G401 (cell line): Measurements from ENCODE around the gene ADSL. TPM values are rescaled to one million over a fixed set of nuclear protein-coding genes. Genes with fewer than 3 reads are reported as not detected.
A peak's percentile ranks its signal among the peaks of the same experiment; 100 is the strongest.

Source experiments
- DNase-seq: peaks from one replicate; pipeline ENCODE4 v3.0.0-alpha.2; 2015; ENCODE audit warnings: low spot score
- in situ Hi-C: cut with HindIII; loops from 2 replicates; pipeline ENCODE4 v1.10.0; 2016; ENCODE audit warnings: low sequenced_read_pairs, mixed read lengths
- total RNA-seq: library from RNA; depleted of rRNA; stranded (reverse); fragments of >200 nt; shearing (Covaris generic); gene quantifications from 2 replicates; pipeline ENCODE4 v1.2.3, GENCODE V29; 2014

The ADSL gene
- total RNA-seq, 1 experiment from 2014 or later = 285 TPM

- no peak for DNase-seq
- in situ Hi-C loops = no loop called here
Observed at GRCh38 chr22:40400159-40400558, 53.9 kb downstream of the ADSL start.

GRCh38 chr22:40401532-40401931 lies 55.2 kb downstream of the ADSL start:
- in situ Hi-C loops = no loop called here
- no peak for DNase-seq

GRCh38 chr22:40401981-40402406 lies 55.7 kb downstream of the ADSL start:
- no peak for DNase-seq
- in situ Hi-C loops = no loop called here

- in situ Hi-C loops = no loop called here
- no peak for DNase-seq
Observed at GRCh38 chr22:40403141-40403540, 56.8 kb downstream of the ADSL start.

- in situ Hi-C loops = no loop called here
- DNase-seq = no peak
Observed at GRCh38 chr22:40403651-40404050, 57.4 kb downstream of the ADSL start.

GRCh38 chr22:40404251-40405177 lies 58.2 kb downstream of the ADSL start:
- peak; percentile 33 for DNase-seq

GRCh38 chr22:40405178-40406062 lies 59.1 kb downstream of the ADSL start:
- in situ Hi-C loops = no loop called here
- peak; percentile 43 for DNase-seq

More at GRCh38 chr22:40404251-40405177, 58.2 kb downstream of the ADSL start:
- in situ Hi-C loops = no loop called here

- in situ Hi-C loops = no loop called here
- no peak for DNase-seq
Observed at GRCh38 chr22:40406063-40406890, 60.0 kb downstream of the ADSL start.

- in situ Hi-C loops = no loop called here
- no peak for DNase-seq
Observed at GRCh38 chr22:40407021-40407761, 60.9 kb downstream of the ADSL start.

- in situ Hi-C loops = no loop called here
- no peak for DNase-seq
Observed at GRCh38 chr22:40407831-40408717, 61.8 kb downstream of the ADSL start.

- no peak for DNase-seq
- in situ Hi-C loops = no loop called here
Observed at GRCh38 chr22:40408718-40409612, 62.7 kb downstream of the ADSL start.

GRCh38 chr22:40409613-40410113 lies 63.4 kb downstream of the ADSL start:
- DNase-seq = no peak
- in situ Hi-C loops = no loop called here

GRCh38 chr22:40410272-40410671 lies 64.0 kb downstream of the ADSL start:
- in situ Hi-C loops = no loop called here
- no peak for DNase-seq

GRCh38 chr22:40410731-40411505 lies 64.6 kb downstream of the ADSL start:
- in situ Hi-C loops = no loop called here
- no peak for DNase-seq

GRCh38 chr22:40411506-40411861 lies 65.2 kb downstream of the ADSL start:
- in situ Hi-C loops = no loop called here

GRCh38 chr22:40412441-40412840 lies 66.1 kb downstream of the ADSL start:
- DNase-seq = no peak
- in situ Hi-C loops = no loop called here

More at GRCh38 chr22:40411506-40411861, 65.2 kb downstream of the ADSL start:
- DNase-seq = no peak
